H1 (cell line): Measurements from ENCODE around the gene RASD2. TPM values are rescaled to one million over a fixed set of nuclear protein-coding genes. Genes with fewer than 3 reads are reported as not detected.
"Not testable (repeated sequence)": the region's sequence is repeated elsewhere in the genome, so short reads cannot be mapped to it uniquely, and the experiment has no call there.

Experiments used
- CTCF ChIA-PET: fragments of 300-600 bp; sonication (Branson Sonifier 250); formaldehyde crosslinking; loops from one replicate; lab custom pipeline; 2021; ENCODE audit not compliant: partially characterized antibody; lab: Charles Lee
- POLR2A ChIA-PET: fragments of 300-600 bp; sonication (Branson Sonifier 250); formaldehyde crosslinking; loops from one replicate; lab custom pipeline; 2021; ENCODE audit warnings: inconsistent platforms; ENCODE audit not compliant: partially characterized antibody; lab: Charles Lee
- DNase-seq, 2 experiments: peaks; one replicate each; pipeline versions ENCODE4 v3.0.0 to v3.0.0-alpha.2; 2010 to 2022; ENCODE audit warnings: low spot score in 2 of 2, low read depth in 1 of 2, mixed read lengths in 1 of 2
- FAIRE-seq: peaks from 2 replicates; lab custom pipeline; 2011; peaks lifted over from hg19 to GRCh38; lab: Jason Lieb, UNC
- H2AFZ ChIP-seq: 2 replicates; pipeline ENCODE4 v1.8.1; 2012; ENCODE audit warnings: low read length, inconsistent platforms
- H2AK5ac ChIP-seq: 2 replicates; pipeline ENCODE4 v1.6.1; 2013; ENCODE audit warnings: low read depth, low read length
- H2BK120ac ChIP-seq: replicated peaks from 2 replicates; pipeline ENCODE3; 2013; ENCODE audit warnings: low read depth, low read length, inconsistent platforms
- H2BK12ac ChIP-seq: 2 replicates; pipeline ENCODE4 v1.6.1; 2013; ENCODE audit warnings: low read depth, low read length
- H2BK15ac ChIP-seq: 2 replicates; pipeline ENCODE4 v1.6.1; 2013; ENCODE audit warnings: low read length
- H2BK20ac ChIP-seq: 2 replicates; pipeline ENCODE4 v1.6.1; 2013; ENCODE audit warnings: low read length
- H2BK5ac ChIP-seq: 2 replicates; pipeline ENCODE4 v1.6.1; 2013; ENCODE audit warnings: low read depth, low read length
- H3K14ac ChIP-seq: 2 replicates; pipeline ENCODE4 v1.6.1; 2013; ENCODE audit warnings: inconsistent platforms; ENCODE audit not compliant: insufficient read length
- H3K18ac ChIP-seq: 2 replicates; pipeline ENCODE4 v1.6.1; 2013; ENCODE audit warnings: low read length; ENCODE audit errors: extremely low read depth
- H3K23ac ChIP-seq: 2 replicates; pipeline ENCODE4 v1.6.1; 2013; ENCODE audit warnings: inconsistent platforms; ENCODE audit not compliant: insufficient read length
- H3K23me2 ChIP-seq: 2 replicates; pipeline ENCODE4 v1.6.1; 2013; ENCODE audit warnings: low read depth, low read length
- H3K27ac ChIP-seq: 2 replicates; pipeline ENCODE4 v1.6.1; 2011; ENCODE audit warnings: low read depth, low read length, inconsistent platforms
- H3K27me3 ChIP-seq, 4 experiments: replicated peaks in 1 of 4; 1 replicate in 1 of 4; 2 replicates in 3 of 4; pipeline versions ENCODE4 v1.6.1 to v1.8.1; 2011 to 2013; ENCODE audit warnings: low read length in 3 of 4, mild to moderate bottlenecking in 3 of 4, inconsistent platforms in 2 of 4, mixed read lengths in 2 of 4, moderate library complexity in 1 of 4; ENCODE audit not compliant: control insufficient read depth in 3 of 4, insufficient read depth in 3 of 4; ENCODE audit errors: extremely low read depth in 1 of 4
- H3K36me3 ChIP-seq, 4 experiments: 2 replicates each; pipeline versions ENCODE4 v1.6.1 to v1.8.1; 2011 to 2013; ENCODE audit warnings: mild to moderate bottlenecking in 4 of 4, low read length in 3 of 4, moderate library complexity in 2 of 4, control low read depth in 1 of 4, inconsistent platforms in 1 of 4; ENCODE audit not compliant: insufficient read depth in 4 of 4, control insufficient read depth in 2 of 4
- H3K4ac ChIP-seq: replicated peaks from 2 replicates; pipeline ENCODE3; 2013; ENCODE audit warnings: low read length, low read depth, mixed read lengths, inconsistent platforms; ENCODE audit not compliant: insufficient read length
- H3K4me1 ChIP-seq, 4 experiments: replicated peaks in 1 of 4; 1 replicate in 1 of 4; 2 replicates in 3 of 4; pipeline versions ENCODE4 v1.6.1 to v1.8.1; 2011 to 2013; ENCODE audit warnings: low read length in 3 of 4, inconsistent platforms in 2 of 4, mixed read lengths in 1 of 4; ENCODE audit not compliant: insufficient read depth in 4 of 4, control insufficient read depth in 3 of 4
- H3K4me2 ChIP-seq, 2 experiments: 2 replicates each; pipeline versions ENCODE4 v1.6.1 to v1.8.1; 2011 to 2013; ENCODE audit warnings: low read depth in 2 of 2, low read length in 2 of 2, control low read depth in 1 of 2, inconsistent platforms in 1 of 2, mild to moderate bottlenecking in 1 of 2; ENCODE audit not compliant: insufficient read depth in 1 of 2
- H3K4me3 ChIP-seq, 4 experiments: fragments of 200-600, 300-600 bp in 1 of 4; sonication (generic), shearing (Covaris generic), sonication (Bioruptor Twin) in 1 of 4; 2 replicates each; pipeline versions ENCODE4 v1.5.1 to v1.8.1; 2011 to 2016; ENCODE audit warnings: low read length in 4 of 4, low read depth in 3 of 4, control low read depth in 2 of 4, inconsistent platforms in 2 of 4, mild to moderate bottlenecking in 2 of 4, mixed read lengths in 1 of 4, moderate library complexity in 1 of 4; ENCODE audit not compliant: insufficient read depth in 2 of 4; ENCODE audit errors: extremely low read depth in 1 of 4
- H3K56ac ChIP-seq: replicated peaks from 2 replicates; pipeline ENCODE3; 2013; ENCODE audit warnings: low read depth, mild to moderate bottlenecking, mixed read lengths, low read length, inconsistent platforms; ENCODE audit not compliant: insufficient read length
- H3K79me1 ChIP-seq: 2 replicates; pipeline ENCODE4 v1.6.1; 2013; ENCODE audit warnings: low read depth, low read length, control low read depth
- H3K79me2 ChIP-seq, 2 experiments: 2 replicates each; pipeline versions ENCODE4 v1.6.1 to v1.8.1; 2012 to 2013; ENCODE audit warnings: low read length in 2 of 2, mild to moderate bottlenecking in 2 of 2, inconsistent platforms in 1 of 2; ENCODE audit not compliant: insufficient read depth in 2 of 2, control insufficient read depth in 1 of 2
- H3K9ac ChIP-seq, 4 experiments: replicated peaks in 1 of 4; 1 replicate in 1 of 4; 2 replicates in 3 of 4; pipeline versions ENCODE4 v1.6.1 to v1.8.1; 2011 to 2013; ENCODE audit warnings: low read depth in 3 of 4, low read length in 3 of 4, control low read depth in 2 of 4, mild to moderate bottlenecking in 2 of 4, moderate library complexity in 2 of 4, inconsistent platforms in 1 of 4; ENCODE audit errors: extremely low read depth in 1 of 4
- H3K9me3 ChIP-seq, 2 experiments: 2 replicates each; pipeline versions ENCODE4 v1.6.1 to v1.8.1; 2012 to 2013; ENCODE audit warnings: mild to moderate bottlenecking in 2 of 2, moderate library complexity in 2 of 2, control low read depth in 1 of 2, inconsistent platforms in 1 of 2, low read depth in 1 of 2, low read length in 1 of 2, mixed read lengths in 1 of 2; ENCODE audit not compliant: insufficient read depth in 2 of 2
- H4K20me1 ChIP-seq, 2 experiments: replicated peaks in 1 of 2; 2 replicates each; pipeline versions ENCODE3 to v1.8.1; 2011 to 2013; ENCODE audit warnings: inconsistent platforms in 2 of 2, low read length in 2 of 2, mild to moderate bottlenecking in 1 of 2; ENCODE audit not compliant: insufficient read depth in 2 of 2, control insufficient read depth in 1 of 2
- H4K5ac ChIP-seq: 2 replicates; pipeline ENCODE4 v1.6.1; 2013; ENCODE audit warnings: low read length, low read depth, mixed read lengths, inconsistent platforms; ENCODE audit not compliant: insufficient read length
- H4K8ac ChIP-seq: 2 replicates; pipeline ENCODE4 v1.8.0; 2013; ENCODE audit warnings: mild to moderate bottlenecking, moderate library complexity, low read length, inconsistent platforms; ENCODE audit not compliant: insufficient read depth; ENCODE audit errors: extremely low read depth
- H4K91ac ChIP-seq: replicated peaks from 2 replicates; pipeline ENCODE3; 2013; ENCODE audit warnings: low read length, mixed read lengths, inconsistent platforms; ENCODE audit not compliant: insufficient read length
- WGBS, 2 experiments: shearing (Covaris generic) in 1 of 2; methylation state at CpG; one replicate each; pipeline versions ENCODE4 v1.1.6 to v1.1.7; 2013 to 2015; ENCODE audit warnings: low lambda C conversion rate in 2 of 2, mixed read lengths in 2 of 2, inconsistent platforms in 1 of 2, low coverage in 1 of 2, missing lambda C conversion rate in 1 of 2; ENCODE audit not compliant: insufficient replicate concordance in 2 of 2, insufficient coverage in 1 of 2, insufficient read length in 1 of 2; ENCODE audit errors: extremely low coverage in 1 of 2, missing lambda C conversion rate in 1 of 2; 5-methylcytosine and 5-hydroxymethylcytosine counted together
- polyA plus RNA-seq, 7 experiments: library from polyadenylated mRNA; depleted of rRNA in 3 of 7; stranded (reverse) in 5 of 7; unstranded in 2 of 7; fragments of >200 nt in 5 of 7; fragments of 200-250 nt in 2 of 7; gene quantifications; 1 replicate in 5 of 7; 2 replicates in 1 of 7; 4 replicates in 1 of 7; pipeline versions ENCODE4 v1.2.1 to v1.2.3, GENCODE V29; 2011 to 2013; ENCODE audit warnings: missing spikeins in 2 of 7, mixed read lengths in 2 of 7
- total RNA-seq: library from RNA; stranded (reverse); fragmentation: NEBNext Ultra II Directional; extraction: Animal tissue kit (Norgen Biotek cat#: 25700); gene quantifications from 2 replicates; pipeline ENCODE4 v1.2.1, GENCODE V29; 2021

The RASD2 gene
- total and polyA plus RNA-seq, 2 of the 8 experiments (the other 6 are each of a cell fraction or from before 2014, with no cell fraction given): 1.9 to 5.1 TPM

- not testable (repeated sequence) for H3K56ac ChIP-seq, H2BK120ac ChIP-seq, H3K9ac ChIP-seq, H4K91ac ChIP-seq, H3K4ac ChIP-seq, H3K9me3 ChIP-seq, H3K23ac ChIP-seq, H2AFZ ChIP-seq, H2BK12ac ChIP-seq, H3K14ac ChIP-seq, H3K27me3 ChIP-seq, H4K20me1 ChIP-seq, H4K5ac ChIP-seq, H3K18ac ChIP-seq, H3K4me3 ChIP-seq, H2BK15ac ChIP-seq, H3K4me2 ChIP-seq, FAIRE-seq, H3K27ac ChIP-seq, H3K79me1 ChIP-seq, H3K4me1 ChIP-seq, H3K23me2 ChIP-seq, H2BK20ac ChIP-seq, H3K79me2 ChIP-seq, H2BK5ac ChIP-seq, H3K36me3 ChIP-seq, H2AK5ac ChIP-seq, H4K8ac ChIP-seq, DNase-seq
- 84% methylated on average over 4 of the region's 4 CpGs; no CpG with 5 or more reads in 1 of the 2 experiments for WGBS, 2 experiments
- ChIA-PET CTCF (interaction anchor here (1.1 to 2.5 kb wide), 3 partner anchors 67 to 156 kb away, joined by 3 to 13 read pairs (median 3); no protein-coding TSS in a partner anchor), POLR2A (interaction anchor here (1.2 kb wide), 1 partner anchor 26 kb away, joined by 3 read pairs; no protein-coding TSS in a partner anchor)
Observed at GRCh38 chr22:35515952-35516351, 24.7 kb upstream of the RASD2 start.
